HepG2 (cell line): ENCODE measurements around the gene MRPL27. TPM values are rescaled to one million over a fixed set of nuclear protein-coding genes. Genes with fewer than 3 reads are reported as not detected.
A peak's percentile ranks its signal among the peaks of the same experiment; 100 is the strongest.

Experiments
- GLI4 ChIP-seq: sonication (generic); formaldehyde crosslinking; IDR thresholded peaks from 2 replicates; pipeline ENCODE4 v1.5.1; 2020; ENCODE audit warnings: missing genetic modification reagents, mild to moderate bottlenecking, moderate library complexity, borderline replicate concordance
- MIER2 ChIP-seq: IDR thresholded peaks from 2 replicates; pipeline ENCODE4 v1.6.1; 2016; ENCODE audit warnings: missing biosample characterization, missing genetic modification reagents
- POLR2G ChIP-seq: fragments of 200-400 bp; formaldehyde crosslinking; IDR thresholded peaks from 2 replicates; pipeline ENCODE4 v1.6.1; 2018; ENCODE audit warnings: mild to moderate bottlenecking, low read depth, low read length, moderate library complexity
- RFXAP ChIP-seq: sonication (generic); formaldehyde crosslinking; IDR thresholded peaks from 2 replicates; pipeline ENCODE4 v1.4.0; 2020; ENCODE audit warnings: missing genetic modification reagents, borderline replicate concordance
- SOX13 ChIP-seq, 3 experiments: fragments of 450-650 bp in 1 of 3; sonication (generic) in 1 of 3; formaldehyde crosslinking in 1 of 3; IDR thresholded peaks in 2 of 3; conservative IDR thresholded peaks in 1 of 3; 2 replicates each; pipeline versions ENCODE4 v1.5.0 to v1.6.1; 2016 to 2020; ENCODE audit warnings: antibody characterized with exemption in 1 of 3, mild to moderate bottlenecking in 1 of 3, missing compliant biosample characterization in 1 of 3, missing genetic modification reagents in 1 of 3, moderate library complexity in 1 of 3
- SRF ChIP-seq: IDR thresholded peaks from 2 replicates; pipeline ENCODE4 v1.6.1; 2011; ENCODE audit warnings: mild to moderate bottlenecking, low read depth, low read length, moderate library complexity
- SRSF9 ChIP-seq: fragments of 200-400 bp; formaldehyde crosslinking; IDR thresholded peaks from 2 replicates; pipeline ENCODE4 v1.6.1; 2018; ENCODE audit warnings: borderline replicate concordance, mild to moderate bottlenecking, low read depth, low read length; ENCODE audit not compliant: insufficient read depth, poor library complexity, severe bottlenecking
- TBX2 ChIP-seq: sonication (generic); formaldehyde crosslinking; IDR thresholded peaks from 2 replicates; pipeline ENCODE4 v1.5.0; 2020; ENCODE audit warnings: missing genetic modification reagents, mild to moderate bottlenecking, borderline replicate concordance
- TOE1 ChIP-seq: sonication (generic); formaldehyde crosslinking; IDR thresholded peaks from 2 replicates; pipeline ENCODE4 v1.4.0; 2020; ENCODE audit warnings: mild to moderate bottlenecking, missing genetic modification reagents
- ZFP82 ChIP-seq: sonication (generic); formaldehyde crosslinking; IDR thresholded peaks from 2 replicates; pipeline ENCODE4 v1.5.1; 2020; ENCODE audit warnings: mild to moderate bottlenecking, missing genetic modification reagents, borderline replicate concordance
- ZNF17 ChIP-seq: sonication (generic); formaldehyde crosslinking; IDR thresholded peaks from 2 replicates; pipeline ENCODE4 v1.5.0; 2020; ENCODE audit warnings: mild to moderate bottlenecking, missing genetic modification reagents
- ZNF549 ChIP-seq: sonication (generic); formaldehyde crosslinking; IDR thresholded peaks from 2 replicates; pipeline ENCODE4 v1.5.0; 2020; ENCODE audit warnings: missing genetic modification reagents
- ZNF572 ChIP-seq: sonication (generic); formaldehyde crosslinking; IDR thresholded peaks from 2 replicates; pipeline ENCODE4 v1.5.1; 2020; ENCODE audit warnings: mild to moderate bottlenecking, missing genetic modification reagents
- ZNF605 ChIP-seq: sonication (generic); formaldehyde crosslinking; IDR thresholded peaks from 2 replicates; pipeline ENCODE4 v1.8.0; 2022; ENCODE audit warnings: mild to moderate bottlenecking, missing genetic modification reagents
- ZNF768 ChIP-seq: sonication (generic); formaldehyde crosslinking; IDR thresholded peaks from 2 replicates; pipeline ENCODE4 v1.4.0; 2020; ENCODE audit warnings: missing genetic modification reagents
- ZSCAN9 ChIP-seq: IDR thresholded peaks from 2 replicates; pipeline ENCODE4 v1.6.1; 2016; ENCODE audit warnings: borderline replicate concordance
- polyA plus RNA-seq, 8 experiments: library from polyadenylated mRNA; depleted of rRNA in 3 of 8; stranded (reverse) in 7 of 8; unstranded in 1 of 8; fragments of >200 nt; fragmentation: Illumina TruSeq in 4 of 8; extraction: Trizol in 4 of 8; gene quantifications; 2 replicates each; pipeline versions ENCODE4 v1.2.1 to v1.2.3, GENCODE V29; 2011 to 2016; ENCODE audit warnings: low read depth in 4 of 8, missing spikeins in 1 of 8, mixed read lengths in 1 of 8; ENCODE audit not compliant: insufficient read depth in 1 of 8
- total RNA-seq, 5 experiments: library from RNA; depleted of rRNA; stranded (reverse); fragments of >200 nt; fragmentation: Illumina TruSeq; extraction: Trizol; gene quantifications; 2 replicates each; pipeline ENCODE4 v1.2.3, GENCODE V29; 2016; ENCODE audit warnings: low read depth in 1 of 5
- TF ChIP-seq, protein P1 (sequence below): sonication (generic); formaldehyde crosslinking; IDR thresholded peaks from 2 replicates; pipeline ENCODE4 v1.8.0; 2022; ENCODE audit warnings: mild to moderate bottlenecking, missing genetic modification reagents; ENCODE audit not compliant: insufficient replicate concordance
- TF ChIP-seq, protein P2 (sequence below): sonication (generic); formaldehyde crosslinking; IDR thresholded peaks from 2 replicates; pipeline ENCODE4 v1.8.1; 2023; ENCODE audit warnings: mild to moderate bottlenecking, missing genetic modification reagents
- TF ChIP-seq, protein P3 (sequence below): sonication (generic); formaldehyde crosslinking; IDR thresholded peaks from 2 replicates; pipeline ENCODE4 v1.8.0; 2022; ENCODE audit warnings: missing genetic modification reagents, mild to moderate bottlenecking, borderline replicate concordance

The MRPL27 gene
- total and polyA plus RNA-seq, 2 of the 13 experiments (the other 11 are each of a cell fraction or from before 2014, with no cell fraction given) = 137 to 217 TPM

DNA sequence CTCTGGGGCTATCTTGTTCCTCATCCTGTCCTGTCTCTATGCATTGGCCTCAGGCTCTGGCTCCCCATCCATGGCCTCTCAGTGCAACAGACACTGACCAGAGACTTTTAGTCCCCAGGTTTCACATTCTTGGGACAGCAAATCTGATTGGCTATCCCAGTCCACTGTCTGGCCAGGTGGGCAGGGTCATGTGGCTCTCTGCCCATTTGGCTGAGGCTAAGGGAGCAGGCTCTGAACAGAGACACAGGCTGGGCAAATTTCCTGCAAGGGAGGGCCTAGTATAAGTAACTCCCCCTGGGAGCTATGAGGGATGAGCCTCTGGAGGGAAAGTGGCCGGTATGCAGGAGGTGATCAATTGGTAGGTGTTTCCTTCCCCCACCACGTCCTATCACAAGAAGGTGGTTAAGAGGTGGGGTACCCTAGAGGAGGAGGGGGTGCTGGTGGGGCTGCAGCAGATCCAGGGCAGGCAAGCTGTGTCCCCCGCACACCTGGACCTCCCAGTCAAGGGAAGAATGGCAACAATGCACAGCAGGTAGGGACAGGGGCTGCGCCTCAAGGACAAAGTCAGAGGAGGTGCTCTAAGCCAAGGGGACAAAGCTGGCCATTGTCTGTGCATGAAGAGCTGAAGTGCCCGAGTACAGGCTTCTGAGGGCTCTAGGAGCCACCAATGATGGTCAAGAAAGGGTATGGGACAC is 13.8 kb downstream of the MRPL27 start (continued):
- TF ChIP-seq, protein P1, sequence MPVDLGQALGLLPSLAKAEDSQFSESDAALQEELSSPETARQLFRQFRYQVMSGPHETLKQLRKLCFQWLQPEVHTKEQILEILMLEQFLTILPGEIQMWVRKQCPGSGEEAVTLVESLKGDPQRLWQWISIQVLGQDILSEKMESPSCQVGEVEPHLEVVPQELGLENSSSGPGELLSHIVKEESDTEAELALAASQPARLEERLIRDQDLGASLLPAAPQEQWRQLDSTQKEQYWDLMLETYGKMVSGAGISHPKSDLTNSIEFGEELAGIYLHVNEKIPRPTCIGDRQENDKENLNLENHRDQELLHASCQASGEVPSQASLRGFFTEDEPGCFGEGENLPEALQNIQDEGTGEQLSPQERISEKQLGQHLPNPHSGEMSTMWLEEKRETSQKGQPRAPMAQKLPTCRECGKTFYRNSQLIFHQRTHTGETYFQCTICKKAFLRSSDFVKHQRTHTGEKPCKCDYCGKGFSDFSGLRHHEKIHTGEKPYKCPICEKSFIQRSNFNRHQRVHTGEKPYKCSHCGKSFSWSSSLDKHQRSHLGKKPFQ = no peak
- TF ChIP-seq RFXAP (CRISPR knock-in tag) (no peak), SRSF9 (no peak), TOE1 (CRISPR knock-in tag) (no peak), ZNF549 (no peak), SRF (no peak), MIER2 (CRISPR knock-in tag) (no peak), ZNF605 (CRISPR knock-in tag) (no peak), POLR2G (peak; percentile 5; the same call in 1 of the 2 replicates), ZNF572 (CRISPR knock-in tag) (no peak), ZSCAN9 (CRISPR knock-in tag) (no peak), ZFP82 (CRISPR knock-in tag) (no peak), ZNF768 (peak; percentile 64), TBX2 (CRISPR knock-in tag) (no peak), SOX13 (IDR thresholded peaks at IDR 0.05) (no peak), SOX13 (CRISPR knock-in tag; conservative IDR thresholded peaks at IDR 0.05 in 1 of 2, IDR thresholded peaks at IDR 0.05 in 1 of 2) (0 out of 4 replicates have a peak, but pooled peaks of 1 of the 2 experiments have one; percentile 15), GLI4 (no peak), ZNF17 (CRISPR knock-in tag) (no peak)
- TF ChIP-seq, protein P2, sequence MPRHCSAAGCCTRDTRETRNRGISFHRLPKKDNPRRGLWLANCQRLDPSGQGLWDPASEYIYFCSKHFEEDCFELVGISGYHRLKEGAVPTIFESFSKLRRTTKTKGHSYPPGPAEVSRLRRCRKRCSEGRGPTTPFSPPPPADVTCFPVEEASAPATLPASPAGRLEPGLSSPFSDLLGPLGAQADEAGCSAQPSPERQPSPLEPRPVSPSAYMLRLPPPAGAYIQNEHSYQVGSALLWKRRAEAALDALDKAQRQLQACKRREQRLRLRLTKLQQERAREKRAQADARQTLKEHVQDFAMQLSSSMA = no peak
- TF ChIP-seq, protein P3, sequence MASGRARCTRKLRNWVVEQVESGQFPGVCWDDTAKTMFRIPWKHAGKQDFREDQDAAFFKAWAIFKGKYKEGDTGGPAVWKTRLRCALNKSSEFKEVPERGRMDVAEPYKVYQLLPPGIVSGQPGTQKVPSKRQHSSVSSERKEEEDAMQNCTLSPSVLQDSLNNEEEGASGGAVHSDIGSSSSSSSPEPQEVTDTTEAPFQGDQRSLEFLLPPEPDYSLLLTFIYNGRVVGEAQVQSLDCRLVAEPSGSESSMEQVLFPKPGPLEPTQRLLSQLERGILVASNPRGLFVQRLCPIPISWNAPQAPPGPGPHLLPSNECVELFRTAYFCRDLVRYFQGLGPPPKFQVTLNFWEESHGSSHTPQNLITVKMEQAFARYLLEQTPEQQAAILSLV (CRISPR knock-in tag) = no peak
